C4-2B (cell line): ENCODE data around the gene RHEBL1.

Experiments
- CTCF ChIP-seq: fragments of 450-650 bp; conservative IDR thresholded peaks from 2 replicates; pipeline ENCODE4 v1.5.1; 2017; ENCODE audit warnings: mild to moderate bottlenecking
- ZFX ChIP-seq: fragments of 450-650 bp; IDR thresholded peaks from 2 replicates; pipeline ENCODE4 v1.6.1; 2017

GRCh38 chr12:49037947-49038237 lies 31.9 kb downstream of the RHEBL1 start:
- TF ChIP-seq CTCF: no peak
- no peak for TF ChIP-seq ZFX
